CD4-positive, alpha-beta T cell treated with Interleukin-15 for 4 hours (primary cell): ENCODE measurements around the gene BBS1.
"Not testable (repeated sequence)": the region's sequence is repeated elsewhere in the genome, so short reads cannot be mapped to it uniquely, and the experiment has no call there.

ENCODE experiments used
- DNase-seq: peaks from one replicate; pipeline ENCODE4 v3.0.0-alpha.2; 2020; ENCODE audit warnings: low spot score

Gene BBS1

DNA sequence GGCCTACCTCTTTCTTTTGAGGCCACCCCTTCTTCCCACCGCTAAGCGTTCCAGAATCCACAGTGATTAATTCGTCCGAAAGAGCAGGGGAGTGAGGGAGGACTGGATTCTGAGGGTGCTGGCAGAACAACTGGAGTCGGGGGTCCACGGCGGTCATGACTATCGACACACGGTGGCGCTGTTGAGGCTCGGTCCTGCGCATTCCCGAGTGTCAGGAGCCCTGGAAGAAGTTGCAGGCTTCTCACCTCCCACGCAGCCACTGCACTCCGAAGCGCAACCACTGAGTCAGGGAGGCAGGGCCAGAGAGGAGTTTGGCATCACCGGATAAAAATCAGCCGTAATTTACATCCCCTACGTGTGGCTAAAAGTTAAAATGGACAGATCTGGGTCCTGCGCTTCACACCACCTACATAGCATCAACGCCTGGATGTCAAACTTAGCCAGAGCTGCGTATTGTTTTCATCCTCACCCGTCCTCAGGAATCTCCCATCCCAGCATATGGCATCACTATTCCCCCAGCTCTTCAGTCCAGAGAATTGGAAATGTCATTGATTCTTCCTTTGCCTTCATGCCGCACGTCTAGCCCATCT is 68.7 kb downstream of the BBS1 start:
- DNase-seq: peak; percentile 69

DNA sequence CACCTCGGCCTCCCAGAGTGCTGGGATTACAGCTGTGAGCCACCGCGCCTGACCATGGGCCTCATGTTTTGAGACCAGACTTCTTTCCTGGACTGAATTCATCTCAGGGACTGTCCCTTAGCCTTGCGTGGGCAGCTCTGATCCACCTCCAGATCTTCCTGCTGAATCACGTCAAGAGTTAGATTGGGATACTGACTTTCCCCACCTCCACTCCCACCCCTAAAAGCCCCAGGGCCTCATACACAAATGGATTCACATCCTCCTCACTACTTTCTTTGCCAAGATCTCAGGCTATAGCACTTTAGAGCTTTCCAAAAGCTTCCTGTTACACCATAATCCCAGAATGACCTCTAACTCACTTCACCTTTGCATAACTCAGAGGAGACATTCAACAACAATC is 70.4 kb downstream of the BBS1 start:
- DNase-seq: no peak

DNA sequence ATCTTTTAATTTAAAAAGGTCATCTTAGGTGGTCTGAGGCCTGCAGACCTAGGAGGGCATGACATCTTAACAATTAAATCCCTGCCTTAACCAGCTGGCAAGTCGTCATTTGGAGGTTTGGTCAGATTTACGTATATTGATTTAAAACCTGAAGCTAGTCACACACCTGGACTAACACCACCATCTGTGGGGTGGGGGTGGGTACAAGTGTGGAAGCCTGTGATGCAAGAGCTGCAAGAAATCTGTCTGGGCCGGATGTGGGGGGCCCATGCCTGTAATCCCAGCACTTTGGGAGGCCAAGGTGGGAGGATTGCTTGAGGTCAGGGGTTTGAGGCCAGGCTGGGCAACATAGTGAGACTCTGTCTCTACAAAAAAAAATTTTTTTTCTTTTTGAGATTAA is 70.8 kb downstream of the BBS1 start:
- no peak for DNase-seq

- not testable (repeated sequence) for DNase-seq
Measured at GRCh38 chr11:66582565-66583147, 72.2 kb downstream of the BBS1 start.
